HepG2 (cell line): Measurements from ENCODE around the gene TMEM167B.

Experiments
- GTF2F1 ChIP-seq: fragments of 150-350 bp; IDR thresholded peaks from 2 replicates; pipeline ENCODE4 v1.6.1; 2014; ENCODE audit warnings: low read length
- LCORL ChIP-seq, 2 experiments: fragments of 450-650 bp in 1 of 2; sonication (generic) in 1 of 2; formaldehyde crosslinking in 1 of 2; IDR thresholded peaks; 2 replicates each; pipeline versions ENCODE4 v1.5.0 to v1.6.1; 2017 to 2020; ENCODE audit warnings: antibody characterized with exemption in 1 of 2, missing genetic modification reagents in 1 of 2
- NFRKB ChIP-seq: fragments of 450-650 bp; IDR thresholded peaks from 2 replicates; pipeline ENCODE4 v1.6.1; 2017
- RAD21 ChIP-seq: fragments of 450-650 bp; formaldehyde crosslinking; IDR thresholded peaks from 2 replicates; pipeline ENCODE4 v1.5.0; 2020; ENCODE audit warnings: mild to moderate bottlenecking
- SP1 ChIP-seq, 2 experiments: fragments of 450-650 bp in 1 of 2; sonication (generic) in 1 of 2; formaldehyde crosslinking in 1 of 2; IDR thresholded peaks; 2 replicates each; pipeline versions ENCODE4 v1.4.0 to v1.6.1; 2016 to 2020; ENCODE audit warnings: missing genetic modification reagents in 1 of 2
- USF2 ChIP-seq, 2 experiments: sonication (generic) in 1 of 2; formaldehyde crosslinking in 1 of 2; IDR thresholded peaks; 2 replicates each; pipeline versions ENCODE4 v1.5.1 to v1.6.1; 2011 to 2020; ENCODE audit warnings: borderline replicate concordance in 1 of 2, low read depth in 1 of 2, low read length in 1 of 2, mild to moderate bottlenecking in 1 of 2, missing genetic modification reagents in 1 of 2, moderate library complexity in 1 of 2
- ZNF274 ChIP-seq: sonication (generic); formaldehyde crosslinking; IDR thresholded peaks from 2 replicates; pipeline ENCODE4 v1.5.1; 2020; ENCODE audit warnings: mild to moderate bottlenecking, missing genetic modification reagents
- ZNF776 ChIP-seq: sonication (generic); formaldehyde crosslinking; IDR thresholded peaks from 2 replicates; pipeline ENCODE4 v1.4.0; 2020; ENCODE audit warnings: mild to moderate bottlenecking, missing genetic modification reagents
- TF ChIP-seq, protein P1 (sequence below): sonication (generic); formaldehyde crosslinking; IDR thresholded peaks from 2 replicates; pipeline ENCODE4 v1.4.0; 2020; ENCODE audit warnings: missing genetic modification reagents, borderline replicate concordance
- TF ChIP-seq, protein P2 (sequence below): sonication (generic); formaldehyde crosslinking; IDR thresholded peaks from 2 replicates; pipeline ENCODE4 v1.4.0; 2020; ENCODE audit warnings: missing genetic modification reagents, mild to moderate bottlenecking, borderline replicate concordance
- TF ChIP-seq, protein P3 (sequence below): sonication (generic); formaldehyde crosslinking; IDR thresholded peaks from 2 replicates; pipeline ENCODE4 v1.5.0; 2020; ENCODE audit warnings: mild to moderate bottlenecking, missing genetic modification reagents, moderate library complexity

DNA sequence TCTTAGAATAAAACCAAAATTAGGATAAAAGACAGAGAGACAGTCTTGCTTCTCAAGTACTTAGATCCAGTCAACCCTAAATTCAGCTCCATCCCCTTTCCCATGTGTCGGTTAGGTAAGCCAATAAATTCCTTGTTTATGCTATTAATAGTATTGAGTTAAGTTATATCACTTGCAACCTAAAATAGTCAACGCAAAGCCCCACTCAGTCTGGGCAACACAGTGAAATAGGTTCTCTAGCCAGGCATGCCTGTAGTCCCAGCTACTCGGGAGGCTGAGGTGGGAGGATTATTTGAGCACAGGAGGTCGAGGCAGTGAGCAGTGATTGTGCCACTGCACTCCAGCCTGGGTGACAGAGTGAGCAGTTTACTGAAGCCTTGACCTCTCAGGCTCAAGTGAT is 29.4 kb upstream of the TMEM167B start:
- TF ChIP-seq LCORL (IDR thresholded peaks at IDR 0.05) (no peak), LCORL (CRISPR knock-in tag; IDR thresholded peaks at IDR 0.05) (no peak), GTF2F1 (no peak), SP1 (IDR thresholded peaks at IDR 0.05) (no peak), SP1 (CRISPR knock-in tag; IDR thresholded peaks at IDR 0.05) (no peak), NFRKB (no peak), ZNF776 (CRISPR knock-in tag) (no peak), ZNF274 (no peak), USF2 (IDR thresholded peaks at IDR 0.05; ENCODE audit: low read depth, low read length) (no peak), USF2 (CRISPR knock-in tag; IDR thresholded peaks at IDR 0.05; ENCODE audit: borderline replicate concordance) (no peak), RAD21 (CRISPR knock-in tag) (no peak)
- TF ChIP-seq, protein P1, sequence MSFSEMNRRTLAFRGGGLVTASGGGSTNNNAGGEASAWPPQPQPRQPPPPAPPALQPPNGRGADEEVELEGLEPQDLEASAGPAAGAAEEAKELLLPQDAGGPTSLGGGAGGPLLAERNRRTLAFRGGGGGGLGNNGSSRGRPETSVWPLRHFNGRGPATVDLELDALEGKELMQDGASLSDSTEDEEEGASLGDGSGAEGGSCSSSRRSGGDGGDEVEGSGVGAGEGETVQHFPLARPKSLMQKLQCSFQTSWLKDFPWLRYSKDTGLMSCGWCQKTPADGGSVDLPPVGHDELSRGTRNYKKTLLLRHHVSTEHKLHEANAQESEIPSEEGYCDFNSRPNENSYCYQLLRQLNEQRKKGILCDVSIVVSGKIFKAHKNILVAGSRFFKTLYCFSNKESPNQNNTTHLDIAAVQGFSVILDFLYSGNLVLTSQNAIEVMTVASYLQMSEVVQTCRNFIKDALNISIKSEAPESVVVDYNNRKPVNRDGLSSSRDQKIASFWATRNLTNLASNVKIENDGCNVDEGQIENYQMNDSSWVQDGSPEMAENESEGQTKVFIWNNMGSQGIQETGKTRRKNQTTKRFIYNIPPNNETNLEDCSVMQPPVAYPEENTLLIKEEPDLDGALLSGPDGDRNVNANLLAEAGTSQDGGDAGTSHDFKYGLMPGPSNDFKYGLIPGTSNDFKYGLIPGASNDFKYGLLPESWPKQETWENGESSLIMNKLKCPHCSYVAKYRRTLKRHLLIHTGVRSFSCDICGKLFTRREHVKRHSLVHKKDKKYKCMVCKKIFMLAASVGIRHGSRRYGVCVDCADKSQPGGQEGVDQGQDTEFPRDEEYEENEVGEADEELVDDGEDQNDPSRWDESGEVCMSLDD (CRISPR knock-in tag): no peak
- TF ChIP-seq, protein P2, sequence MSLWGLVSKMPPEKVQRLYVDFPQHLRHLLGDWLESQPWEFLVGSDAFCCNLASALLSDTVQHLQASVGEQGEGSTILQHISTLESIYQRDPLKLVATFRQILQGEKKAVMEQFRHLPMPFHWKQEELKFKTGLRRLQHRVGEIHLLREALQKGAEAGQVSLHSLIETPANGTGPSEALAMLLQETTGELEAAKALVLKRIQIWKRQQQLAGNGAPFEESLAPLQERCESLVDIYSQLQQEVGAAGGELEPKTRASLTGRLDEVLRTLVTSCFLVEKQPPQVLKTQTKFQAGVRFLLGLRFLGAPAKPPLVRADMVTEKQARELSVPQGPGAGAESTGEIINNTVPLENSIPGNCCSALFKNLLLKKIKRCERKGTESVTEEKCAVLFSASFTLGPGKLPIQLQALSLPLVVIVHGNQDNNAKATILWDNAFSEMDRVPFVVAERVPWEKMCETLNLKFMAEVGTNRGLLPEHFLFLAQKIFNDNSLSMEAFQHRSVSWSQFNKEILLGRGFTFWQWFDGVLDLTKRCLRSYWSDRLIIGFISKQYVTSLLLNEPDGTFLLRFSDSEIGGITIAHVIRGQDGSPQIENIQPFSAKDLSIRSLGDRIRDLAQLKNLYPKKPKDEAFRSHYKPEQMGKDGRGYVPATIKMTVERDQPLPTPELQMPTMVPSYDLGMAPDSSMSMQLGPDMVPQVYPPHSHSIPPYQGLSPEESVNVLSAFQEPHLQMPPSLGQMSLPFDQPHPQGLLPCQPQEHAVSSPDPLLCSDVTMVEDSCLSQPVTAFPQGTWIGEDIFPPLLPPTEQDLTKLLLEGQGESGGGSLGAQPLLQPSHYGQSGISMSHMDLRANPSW (CRISPR knock-in tag): no peak
- TF ChIP-seq, protein P3, sequence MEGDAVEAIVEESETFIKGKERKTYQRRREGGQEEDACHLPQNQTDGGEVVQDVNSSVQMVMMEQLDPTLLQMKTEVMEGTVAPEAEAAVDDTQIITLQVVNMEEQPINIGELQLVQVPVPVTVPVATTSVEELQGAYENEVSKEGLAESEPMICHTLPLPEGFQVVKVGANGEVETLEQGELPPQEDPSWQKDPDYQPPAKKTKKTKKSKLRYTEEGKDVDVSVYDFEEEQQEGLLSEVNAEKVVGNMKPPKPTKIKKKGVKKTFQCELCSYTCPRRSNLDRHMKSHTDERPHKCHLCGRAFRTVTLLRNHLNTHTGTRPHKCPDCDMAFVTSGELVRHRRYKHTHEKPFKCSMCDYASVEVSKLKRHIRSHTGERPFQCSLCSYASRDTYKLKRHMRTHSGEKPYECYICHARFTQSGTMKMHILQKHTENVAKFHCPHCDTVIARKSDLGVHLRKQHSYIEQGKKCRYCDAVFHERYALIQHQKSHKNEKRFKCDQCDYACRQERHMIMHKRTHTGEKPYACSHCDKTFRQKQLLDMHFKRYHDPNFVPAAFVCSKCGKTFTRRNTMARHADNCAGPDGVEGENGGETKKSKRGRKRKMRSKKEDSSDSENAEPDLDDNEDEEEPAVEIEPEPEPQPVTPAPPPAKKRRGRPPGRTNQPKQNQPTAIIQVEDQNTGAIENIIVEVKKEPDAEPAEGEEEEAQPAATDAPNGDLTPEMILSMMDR (CRISPR knock-in tag): no peak
